GM10266 (cell line): ENCODE results near the gene CKAP5.

Experiments used
- DNase-seq: peaks from one replicate; pipeline ENCODE4 v3.0.0; 2012; ENCODE audit errors: extremely low spot score
- CTCF ChIP-seq: IDR thresholded peaks from 2 replicates; pipeline ENCODE4 v1.5.1; 2012; ENCODE audit warnings: mild to moderate bottlenecking, low read depth; ENCODE audit not compliant: control insufficient read depth, insufficient read depth; ENCODE audit errors: missing control alignments

Gene CKAP5

GRCh38 chr11:46874586-46874985 lies 28.5 kb upstream of the CKAP5 start:
- DNase-seq, result no peak
- no peak for TF ChIP-seq CTCF

- no peak for TF ChIP-seq CTCF
- no peak for DNase-seq
These were observed 22.8 kb upstream of the CKAP5 start for GRCh38 chr11:46868912-46869311.

- no peak for DNase-seq
- no peak for TF ChIP-seq CTCF
These were observed 19.3 kb upstream of the CKAP5 start for GRCh38 chr11:46865340-46865739.

- TF ChIP-seq CTCF, result no peak
- DNase-seq, result no peak
These were observed 14.1 kb upstream of the CKAP5 start for GRCh38 chr11:46860218-46860617.

DNA sequence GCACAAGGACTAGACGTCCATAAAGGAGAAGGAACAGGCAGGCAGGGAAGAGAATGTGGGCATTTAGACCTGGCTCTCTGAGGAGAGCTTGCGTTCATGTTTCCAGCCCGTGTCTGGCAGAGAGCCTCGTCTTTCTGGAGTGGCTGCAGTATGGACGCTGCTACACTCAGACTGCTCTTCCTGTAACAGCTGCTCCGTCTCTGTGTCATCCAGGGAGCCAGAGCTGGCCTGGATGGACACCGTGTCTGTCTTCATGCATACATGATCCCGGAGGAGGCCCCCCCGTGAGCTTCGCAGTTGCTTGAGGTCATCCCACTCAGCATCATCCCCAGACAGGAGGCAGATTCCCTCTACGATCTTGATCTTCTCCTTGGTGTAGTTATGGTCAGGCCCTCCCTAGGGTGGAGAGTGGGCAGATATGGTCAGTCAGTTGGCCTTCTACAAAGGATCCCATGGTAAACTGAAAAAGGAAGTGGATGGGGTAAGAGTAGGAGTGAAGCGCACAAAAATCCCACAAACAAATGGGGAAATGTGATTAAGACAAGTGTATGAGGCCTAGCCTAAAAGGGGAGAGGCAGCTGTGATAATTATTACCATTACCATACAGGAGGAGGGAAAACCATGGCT lies 13.0 kb upstream of the CKAP5 start:
- no peak for DNase-seq
- no peak for TF ChIP-seq CTCF

DNA sequence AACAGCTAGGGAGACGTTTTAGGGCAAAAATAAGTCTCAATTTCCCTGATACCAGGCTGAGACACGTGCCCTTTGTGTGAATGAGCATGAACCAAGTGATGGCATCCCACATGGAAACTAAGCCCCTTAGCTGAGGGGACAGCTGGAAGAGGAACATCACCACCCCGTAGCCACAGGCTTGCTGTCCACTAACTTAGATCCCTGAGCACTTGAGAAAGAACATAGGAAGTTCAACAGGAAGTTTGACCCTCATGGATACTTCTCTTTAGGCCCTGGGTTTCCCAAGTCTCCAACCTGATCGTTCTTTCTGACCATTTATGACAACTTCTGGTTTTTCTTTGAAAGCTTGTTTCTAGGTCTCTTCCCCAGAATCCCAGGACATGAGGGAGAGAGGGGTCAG lies 11.6 kb upstream of the CKAP5 start:
- TF ChIP-seq CTCF, result no peak
- DNase-seq, result no peak

GRCh38 chr11:46856605-46857343 lies 10.7 kb upstream of the CKAP5 start:
- no peak for TF ChIP-seq CTCF
- DNase-seq, result no peak
